Gastrocnemius medialis (tissue), 4 donors: ENCODE results near the gene RCSD1. TPM values are rescaled to one million over a fixed set of nuclear protein-coding genes. Genes with fewer than 3 reads are reported as not detected.

ENCODE experiments used
- ATAC-seq, 2 donors: fragments of 150-250 bp; one replicate each; pipeline ENCODE4 v1.9.1; 2016
- DNase-seq, 2 donors: peaks; one replicate each; pipeline ENCODE4 v3.0.0-alpha.2; 2019
- H3K27ac ChIP-seq, 4 donors: fragments of 200-600 bp; sonication (generic); 1 replicate in 1 of 4; 2 replicates in 3 of 4; pipeline ENCODE4 v1.5.1; 2016 to 2018; ENCODE audit warnings: mild to moderate bottlenecking in 2 of 4, moderate library complexity in 1 of 4
- H3K27me3 ChIP-seq, 3 donors: fragments of 200-600 bp; sonication (generic) in 2 of 3; 1 replicate in 1 of 3; 2 replicates in 2 of 3; pipeline versions ENCODE4 v1.5.1 to v1.6.0; 2016 to 2019; ENCODE audit warnings: mild to moderate bottlenecking in 1 of 3, moderate library complexity in 1 of 3
- H3K36me3 ChIP-seq, 2 donors: fragments of 200-600 bp; sonication (generic) in 1 of 2; one replicate each; pipeline ENCODE4 v1.5.1; 2017 to 2018
- H3K4me1 ChIP-seq, 2 donors: fragments of 200-600 bp; sonication (generic) in 1 of 2; one replicate each; pipeline ENCODE4 v1.5.1; 2016 to 2017; ENCODE audit warnings: mild to moderate bottlenecking in 2 of 2
- H3K4me3 ChIP-seq, 4 donors: fragments of 200-600 bp; sonication (generic) in 3 of 4; 1 replicate in 1 of 4; 2 replicates in 3 of 4; pipeline ENCODE4 v1.5.1; 2016 to 2019; ENCODE audit warnings: mild to moderate bottlenecking in 2 of 4
- H3K9me3 ChIP-seq, 3 donors: fragments of 200-600 bp; sonication (generic) in 2 of 3; 1 replicate in 1 of 3; 2 replicates in 2 of 3; pipeline ENCODE4 v1.5.1; 2016 to 2019
- CTCF ChIP-seq, 5 experiments: fragments of 450-650 bp in 3 of 5; fragments of 200-600 bp in 2 of 5; sonication (generic) in 2 of 5; IDR thresholded peaks in 4 of 5; conservative IDR thresholded peaks in 1 of 5; 1 replicate in 4 of 5; 2 replicates in 1 of 5; pipeline ENCODE4 v1.5.1; 2016 to 2019; ENCODE audit warnings: antibody characterized with exemption in 5 of 5, mild to moderate bottlenecking in 3 of 5, moderate library complexity in 3 of 5
- POLR2A ChIP-seq, 2 donors: fragments of 450-650 bp; IDR thresholded peaks; one replicate each; pipeline ENCODE4 v1.6.1; 2017; ENCODE audit warnings: antibody characterized with exemption in 2 of 2, mild to moderate bottlenecking in 2 of 2, moderate library complexity in 2 of 2
- in situ Hi-C, 4 donors: fragments of 200-750 bp; cut with MboI; loops; one replicate each; pipeline versions ENCODE4 v1.15.0 to v1.8.0; 2017; ENCODE audit warnings: low sequenced_read_pairs in 4 of 4
- intact Hi-C: fragments of 100-400 bp; cut with DNase I; formaldehyde crosslinking; loops from one replicate; pipeline ENCODE4 v1.15.1; 2023; ENCODE audit warnings: low total_unique reads
- total RNA-seq, 4 donors: library from RNA; depleted of rRNA; stranded (reverse); fragments of >200 nt; gene quantifications; one replicate each; pipeline versions ENCODE4 v1.1.0 to v1.2.3, GENCODE V29; 2016

The RCSD1 gene
- total RNA-seq, 4 donors from 2014 or later = 6.0 to 14.8 (median 7.5) TPM

- ATAC-seq (no peak), DNase-seq (no peak)
- TF ChIP-seq CTCF (IDR thresholded peaks at IDR 0.05 in 4 of 5, conservative IDR thresholded peaks at IDR 0.05 in 1 of 5) = no peak
- TF ChIP-seq POLR2A (IDR thresholded peaks at IDR 0.05) = no peak
- no peaks in the 10 kb centered on the region for H3K36me3 ChIP-seq
- no peak overlapping the region for H3K27ac ChIP-seq
- no peaks in the 10 kb centered on the region for H3K27me3 ChIP-seq
- H3K4me1 ChIP-seq = no peaks in the 10 kb centered on the region
- no peaks in the 10 kb centered on the region for H3K9me3 ChIP-seq
- intact Hi-C loops = no loop called here
- H3K4me3 ChIP-seq = no peak overlapping the region
- in situ Hi-C loops = no loop called here
Observed at GRCh38 chr1:167587342-167587741, 42.7 kb upstream of the RCSD1 start.

GRCh38 chr1:167587872-167588271 is 42.2 kb upstream of the RCSD1 start:
- in situ Hi-C loops (no loop called here), intact Hi-C loops (no loop called here)
- H3K9me3 ChIP-seq = no peaks in the 10 kb centered on the region
- H3K36me3 ChIP-seq = no peaks in the 10 kb centered on the region
- DNase-seq (no peak), ATAC-seq (no peak)
- H3K27me3 ChIP-seq = no peaks in the 10 kb centered on the region
- H3K4me1 ChIP-seq = no peaks in the 10 kb centered on the region
- H3K27ac ChIP-seq = no peak overlapping the region
- TF ChIP-seq CTCF (IDR thresholded peaks at IDR 0.05 in 4 of 5, conservative IDR thresholded peaks at IDR 0.05 in 1 of 5) (no peak), POLR2A (IDR thresholded peaks at IDR 0.05) (no peak)
- no peak overlapping the region for H3K4me3 ChIP-seq

GRCh38 chr1:167588361-167588760 is 41.7 kb upstream of the RCSD1 start:
- Histone ChIP-seq H3K4me1 (no peaks in the 10 kb centered on the region), H3K27me3 (no peaks in the 10 kb centered on the region), H3K9me3 (no peaks in the 10 kb centered on the region), H3K27ac (no peak overlapping the region), H3K4me3 (no peak overlapping the region), H3K36me3 (no peaks in the 10 kb centered on the region)
- ATAC-seq = no peak
- TF ChIP-seq POLR2A (IDR thresholded peaks at IDR 0.05) (no peak), CTCF (IDR thresholded peaks at IDR 0.05 in 4 of 5, conservative IDR thresholded peaks at IDR 0.05 in 1 of 5) (no peak)
- intact Hi-C loops (no loop called here), in situ Hi-C loops (no loop called here)
- no peak for DNase-seq

GRCh38 chr1:167592475-167592874 is 37.6 kb upstream of the RCSD1 start:
- TF ChIP-seq CTCF (IDR thresholded peaks at IDR 0.05 in 4 of 5, conservative IDR thresholded peaks at IDR 0.05 in 1 of 5) (no peak), POLR2A (IDR thresholded peaks at IDR 0.05) (no peak)
- no peak for ATAC-seq
- Histone ChIP-seq H3K27ac (no peak overlapping the region), H3K36me3 (no peaks in the 10 kb centered on the region), H3K4me3 (no peak overlapping the region), H3K27me3 (no peaks in the 10 kb centered on the region), H3K9me3 (no peaks in the 10 kb centered on the region), H3K4me1 (no peaks in the 10 kb centered on the region)
- in situ Hi-C loops (no loop called here), intact Hi-C loops (no loop called here)
- DNase-seq = no peak

- Histone ChIP-seq H3K27me3 (no peaks in the 10 kb centered on the region), H3K4me1 (no peaks in the 10 kb centered on the region), H3K27ac (no peak overlapping the region), H3K36me3 (no peaks in the 10 kb centered on the region), H3K9me3 (no peaks in the 10 kb centered on the region), H3K4me3 (no peak overlapping the region)
- DNase-seq (no peak), ATAC-seq (no peak)
- intact Hi-C loops (no loop called here), in situ Hi-C loops (no loop called here)
- TF ChIP-seq POLR2A (IDR thresholded peaks at IDR 0.05) (no peak), CTCF (IDR thresholded peaks at IDR 0.05 in 4 of 5, conservative IDR thresholded peaks at IDR 0.05 in 1 of 5) (no peak)
Observed at GRCh38 chr1:167593860-167594259, 36.2 kb upstream of the RCSD1 start.
